ENCODE data around the gene ZNF76. TPM values are rescaled to one million over a fixed set of nuclear protein-coding genes. Genes with fewer than 3 reads are reported as not detected.

ZNF76 gene
- total and polyA plus RNA-seq, 2 of the 8 experiments (the other 6 are each of a cell fraction or from before 2014, with no cell fraction given): 17.9 to 23.9 TPM

DNA sequence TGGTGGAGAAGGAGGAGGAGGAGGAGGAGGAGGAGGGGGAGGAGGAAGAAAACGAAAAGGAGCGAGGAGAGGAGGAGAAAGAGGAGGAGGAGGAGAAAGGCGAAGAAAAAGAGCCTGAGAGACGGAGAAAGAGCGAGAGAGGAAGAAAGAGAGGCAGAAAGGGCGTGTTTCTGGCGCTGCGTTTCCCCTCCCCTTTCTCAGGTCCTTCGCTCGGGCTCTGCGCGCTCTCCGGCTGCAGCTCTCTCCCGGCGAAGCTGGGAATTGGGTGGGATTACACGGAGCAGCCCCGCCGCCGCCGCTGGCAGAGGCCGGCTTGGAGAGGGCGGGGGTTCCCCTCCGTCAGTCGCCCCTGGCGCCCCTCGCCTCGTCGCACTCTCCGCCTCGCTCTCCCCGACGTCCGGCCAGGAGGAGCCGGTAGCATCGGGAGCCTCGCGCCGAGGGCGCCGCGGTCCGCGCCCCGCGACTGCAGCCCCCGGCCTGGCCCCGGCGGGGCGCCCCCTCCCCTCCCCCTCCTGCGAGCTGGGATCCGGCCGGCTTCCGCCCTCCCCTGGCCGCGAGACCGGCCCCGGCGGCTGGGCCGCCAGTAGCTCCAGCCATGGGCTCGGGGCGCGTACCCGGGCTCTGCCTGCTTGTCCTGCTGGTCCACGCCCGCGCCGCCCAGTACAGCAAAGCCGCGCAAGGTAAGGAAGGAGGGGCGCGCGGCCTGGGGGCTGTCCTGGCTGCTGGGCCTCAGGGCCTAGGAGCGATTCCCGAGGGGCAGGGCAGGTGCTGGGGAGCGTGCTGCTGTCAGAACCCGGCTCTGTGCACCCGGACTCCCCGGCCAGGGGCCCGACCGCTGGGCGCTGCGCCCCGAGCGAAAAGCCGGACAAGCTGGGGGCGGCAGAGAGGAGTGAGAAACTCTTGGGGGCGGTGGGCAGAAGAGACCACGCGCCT is 45.4 kb upstream of the ZNF76 start, which contains the start of gene SCUBE3 (continued):
- no peak for TF ChIP-seq CHD7 (IDR thresholded peaks at IDR 0.05; ENCODE audit: insufficient replicate concordance, low read length)
- no peak for TF ChIP-seq GTF2F1 (IDR thresholded peaks at IDR 0.05; ENCODE audit: borderline replicate concordance, low read depth, low read length)
- no peak for TF ChIP-seq NRF1 (IDR thresholded peaks at IDR 0.05; ENCODE audit: low read depth, low read length)
- no peak for TF ChIP-seq SP2 (IDR thresholded peaks at IDR 0.05; ENCODE audit: low read length)
- 0 out of 2 replicates have a peak, but pooled peaks have one; percentile 7 for TF ChIP-seq KDM1A (IDR thresholded peaks at IDR 0.05; ENCODE audit: borderline replicate concordance, low read length)
- TF ChIP-seq CHD1 (IDR thresholded peaks at IDR 0.05; ENCODE audit: low read depth, low read length): no peak
- TF ChIP-seq RAD21 (IDR thresholded peaks at IDR 0.05 in 1 of 2, conservative IDR thresholded peaks at IDR 0.05 in 1 of 2; ENCODE audit: low read depth in 2 of 2, low read length in 2 of 2): no peak
- TF ChIP-seq EP300 (IDR thresholded peaks at IDR 0.05; ENCODE audit: borderline replicate concordance in 1 of 2, low read depth in 2 of 2, low read length in 2 of 2): no peak
- no peak for TF ChIP-seq CREB1 (IDR thresholded peaks at IDR 0.05)
